ENCODE results near the gene KLHL3. TPM values are rescaled to one million over a fixed set of nuclear protein-coding genes. Genes with fewer than 3 reads are reported as not detected.

Gene KLHL3
- total RNA-seq, 1 experiment from 2014 or later: 13.6 TPM

- H3K4me2 ChIP-seq: no peak overlapping the region
- H3K9me3 ChIP-seq (ENCODE audit: insufficient read depth, low read depth): no peaks in the 10 kb centered on the region
- no peak overlapping the region for H3K4me3 ChIP-seq
- no peaks in the 10 kb centered on the region for H4K20me1 ChIP-seq (ENCODE audit: insufficient read depth)
- peaks cover 13% of the 10 kb centered on the region for H3F3A ChIP-seq (ENCODE audit: insufficient read depth, low read depth)
- H3K9me2 ChIP-seq (ENCODE audit: insufficient read depth): no peaks in the 10 kb centered on the region
- H3K27ac ChIP-seq: no peak overlapping the region
- CTCF ChIA-PET: no interaction called here
- no peaks in the 10 kb centered on the region for H3K36me3 ChIP-seq (ENCODE audit: low read depth)
- intact Hi-C loops (cut with micrococcal nuclease; ENCODE audit: unreplicated experiment): no loop called here
- H3K4me1 ChIP-seq (replicated peaks; ENCODE audit: insufficient read depth): peaks cover 32% of the 10 kb centered on the region
- TF ChIP-seq CTCF (conservative IDR thresholded peaks at IDR 0.05) (no peak), EZH2 (IDR thresholded peaks at IDR 0.05; ENCODE audit: low read depth) (no peak)
- no peaks in the 10 kb centered on the region for H3K27me3 ChIP-seq (ENCODE audit: insufficient read depth, low read depth)
- H2AFZ ChIP-seq: no peak overlapping the region
- DNase-seq: no peak
- no peaks in the 10 kb centered on the region for H3K79me2 ChIP-seq (ENCODE audit: low read depth)
- BruUV-seq (replicated peaks): no TSS peak
- POLR2A ChIA-PET (ENCODE audit: unreplicated experiment): no interaction called here
These were observed 114.6 kb downstream of the KLHL3 start for GRCh38 chr5:137621306-137621705.

- Histone ChIP-seq H3F3A (ENCODE audit: insufficient read depth, low read depth) (peaks cover 13% of the 10 kb centered on the region), H3K27me3 (ENCODE audit: insufficient read depth, low read depth) (no peaks in the 10 kb centered on the region), H2AFZ (no peak overlapping the region), H3K27ac (peak overlapping the region; percentile 48; the same call in 1 of the 2 replicates), H3K4me3 (no peak overlapping the region), H3K4me2 (peak overlapping the region; percentile 65), H3K36me3 (ENCODE audit: low read depth) (no peaks in the 10 kb centered on the region), H4K20me1 (ENCODE audit: insufficient read depth) (no peaks in the 10 kb centered on the region), H3K9me2 (ENCODE audit: insufficient read depth) (no peaks in the 10 kb centered on the region), H3K4me1 (replicated peaks; ENCODE audit: insufficient read depth) (peaks cover 32% of the 10 kb centered on the region), H3K79me2 (ENCODE audit: low read depth) (no peaks in the 10 kb centered on the region), H3K9me3 (ENCODE audit: insufficient read depth, low read depth) (no peaks in the 10 kb centered on the region)
- no TSS peak for BruUV-seq (replicated peaks)
- DNase-seq: peak; percentile 76 to 87
- intact Hi-C loops (cut with micrococcal nuclease; ENCODE audit: unreplicated experiment): loop anchor here (5.0 kb wide), 1 partner anchor 817 kb away; no protein-coding TSS in a partner anchor
- TF ChIP-seq EZH2 (IDR thresholded peaks at IDR 0.05; ENCODE audit: low read depth) (no peak), CTCF (conservative IDR thresholded peaks at IDR 0.05) (no peak)
- CTCF ChIA-PET: no interaction called here
- POLR2A ChIA-PET (ENCODE audit: unreplicated experiment): no interaction called here
These were observed 116.6 kb downstream of the KLHL3 start for GRCh38 chr5:137619191-137619870.

- ChIA-PET POLR2A (ENCODE audit: unreplicated experiment) (no interaction called here), CTCF (no interaction called here)
These were observed 117.4 kb downstream of the KLHL3 start for GRCh38 chr5:137618476-137618875.

More at GRCh38 chr5:137618476-137618875, 117.4 kb downstream of the KLHL3 start:
- no peak for DNase-seq
- Histone ChIP-seq H3K4me2 (0 out of 2 replicates have a peak overlapping the region, but pooled peaks have one; percentile 65), H3K9me3 (ENCODE audit: insufficient read depth, low read depth) (no peaks in the 10 kb centered on the region), H3F3A (ENCODE audit: insufficient read depth, low read depth) (peaks cover 13% of the 10 kb centered on the region), H3K79me2 (ENCODE audit: low read depth) (no peaks in the 10 kb centered on the region), H3K4me3 (no peak overlapping the region), H2AFZ (no peak overlapping the region), H3K36me3 (ENCODE audit: low read depth) (no peaks in the 10 kb centered on the region), H4K20me1 (ENCODE audit: insufficient read depth) (no peaks in the 10 kb centered on the region), H3K4me1 (replicated peaks; ENCODE audit: insufficient read depth) (peaks cover 32% of the 10 kb centered on the region), H3K27me3 (ENCODE audit: insufficient read depth, low read depth) (no peaks in the 10 kb centered on the region), H3K27ac (no peak overlapping the region), H3K9me2 (ENCODE audit: insufficient read depth) (no peaks in the 10 kb centered on the region)
- TF ChIP-seq EZH2 (IDR thresholded peaks at IDR 0.05; ENCODE audit: low read depth) (no peak), CTCF (conservative IDR thresholded peaks at IDR 0.05) (no peak)
- no TSS peak for BruUV-seq (replicated peaks)
- intact Hi-C loops (cut with micrococcal nuclease; ENCODE audit: unreplicated experiment): loop anchor here (5.0 kb wide), 1 partner anchor 816 kb away; no protein-coding TSS in a partner anchor

All from PC-9 (cell line).